ENCODE data around the gene ZNF436. TPM values are rescaled to one million over a fixed set of nuclear protein-coding genes. Genes with fewer than 3 reads are reported as not detected.

The ZNF436 gene
- total RNA-seq, 1 donor from 2014 or later = 5.6 TPM

- no peaks in the 10 kb centered on the region for H3K4me1 Mint-ChIP-seq
- peaks cover 22% of the 10 kb centered on the region for H3K9me3 Mint-ChIP-seq
- intact Hi-C loops (cut with micrococcal nuclease) = no loop called here
- H3K27me3 Mint-ChIP-seq = no peaks in the 10 kb centered on the region
- ATAC-seq (ENCODE audit: low read depth) (no peak), DNase-seq (no peak)
- H3K36me3 Mint-ChIP-seq (ENCODE audit: low read depth) = peaks cover 24% of the 10 kb centered on the region
- H3K27ac Mint-ChIP-seq = no peak overlapping the region
- H3K4me3 Mint-ChIP-seq = no peak overlapping the region
- CTCF ChIA-PET = no interaction called here
- POLR2A ChIA-PET = interaction anchor here (1.3 kb wide), 2 partner anchors 12 kb away, joined by 5 read pairs; partner anchors contain the start of gene HNRNPR
- TF ChIP-seq CTCF (IDR thresholded peaks at IDR 0.05) = no peak
These were observed 13.0 kb downstream of the ZNF436 start for GRCh38 chr1:23356471-23357137.

GRCh38 chr1:23354245-23354644 lies 15.4 kb downstream of the ZNF436 start:
- TF ChIP-seq CTCF (IDR thresholded peaks at IDR 0.05) = no peak
- ATAC-seq (ENCODE audit: low read depth) = no peak
- CTCF ChIA-PET = no interaction called here
- Mint-ChIP-seq H3K4me1 (no peaks in the 10 kb centered on the region), H3K27me3 (no peaks in the 10 kb centered on the region), H3K36me3 (ENCODE audit: low read depth) (peaks cover 3% of the 10 kb centered on the region), H3K27ac (no peak overlapping the region), H3K4me3 (no peak overlapping the region), H3K9me3 (peaks cover 4% of the 10 kb centered on the region)
- no peak for DNase-seq
- POLR2A ChIA-PET = interaction anchor here (1.0 kb wide), 1 partner anchor 10 kb away, joined by 6 read pairs; the partner anchor contains the start of gene HNRNPR
- intact Hi-C loops (cut with micrococcal nuclease) = no loop called here

GRCh38 chr1:23352096-23352695 lies 17.4 kb downstream of the ZNF436 start:
- Mint-ChIP-seq H3K4me3 (no peak overlapping the region), H3K27me3 (no peaks in the 10 kb centered on the region), H3K9me3 (no peaks in the 10 kb centered on the region), H3K27ac (no peak overlapping the region), H3K36me3 (ENCODE audit: low read depth) (no peaks in the 10 kb centered on the region), H3K4me1 (no peaks in the 10 kb centered on the region)
- no peak for DNase-seq
- ChIA-PET CTCF (no interaction called here), POLR2A (no interaction called here)
- intact Hi-C loops (cut with micrococcal nuclease) = no loop called here
- ATAC-seq (ENCODE audit: low read depth) = no peak
- no peak for TF ChIP-seq CTCF (IDR thresholded peaks at IDR 0.05)

GRCh38 chr1:23345920-23346319 lies 23.7 kb downstream of the ZNF436 start:
- no peak for ATAC-seq (ENCODE audit: low read depth)
- Mint-ChIP-seq H3K4me3 (peak overlapping the region; percentile 16), H3K27me3 (no peaks in the 10 kb centered on the region), H3K36me3 (ENCODE audit: low read depth) (peaks cover 9% of the 10 kb centered on the region), H3K27ac (no peak overlapping the region), H3K9me3 (no peaks in the 10 kb centered on the region), H3K4me1 (peaks cover 32% of the 10 kb centered on the region)
- DNase-seq = no peak
- TF ChIP-seq CTCF (IDR thresholded peaks at IDR 0.05) = no peak
- ChIA-PET POLR2A (interaction anchor here (3.5 kb wide), 1 partner anchor 22 kb away, joined by 136 read pairs; the partner anchor contains the start of gene ZNF436), CTCF (no interaction called here)
- intact Hi-C loops (cut with micrococcal nuclease) = loop anchor here (10.0 kb wide), 2 partner anchors 289 to 1069 kb away; partner anchors contain the start of genes NIPAL3 and STPG1

- TF ChIP-seq CTCF (IDR thresholded peaks at IDR 0.05) = no peak
- CTCF ChIA-PET = interaction anchor here (1.3 kb wide), 2 partner anchors 17 to 59 kb away, joined by 3 to 4 read pairs; no protein-coding TSS in a partner anchor
- POLR2A ChIA-PET = interaction anchor here (0.9 to 3.5 kb wide), 20 partner anchors 8 to 1994 kb away, joined by 3 to 136 read pairs (median 6); partner anchors contain the start of genes ASAP3, ELOA, LYPLA2 and RPL11
- Mint-ChIP-seq H3K36me3 (ENCODE audit: low read depth) (peaks cover 12% of the 10 kb centered on the region), H3K27ac (peak overlapping the region; percentile 92), H3K4me3 (peak overlapping the region; percentile 91), H3K9me3 (no peaks in the 10 kb centered on the region), H3K27me3 (no peaks in the 10 kb centered on the region), H3K4me1 (peaks cover 41% of the 10 kb centered on the region)
- no peak for ATAC-seq (ENCODE audit: low read depth)
- intact Hi-C loops (cut with micrococcal nuclease) = loop anchor here (1.0 to 10.0 kb wide), 7 partner anchors 23 to 1070 kb away; partner anchors contain the start of genes ASAP3, E2F2, NIPAL3 and STPG1
- no peak for DNase-seq
These were observed 24.6 kb downstream of the ZNF436 start for GRCh38 chr1:23344987-23345472.
